ENCODE results near the gene TRAPPC4.
"Not testable (repeated sequence)": the region's sequence is repeated elsewhere in the genome, so short reads cannot be mapped to it uniquely, and the experiment has no call there.

The TRAPPC4 gene

DNA sequence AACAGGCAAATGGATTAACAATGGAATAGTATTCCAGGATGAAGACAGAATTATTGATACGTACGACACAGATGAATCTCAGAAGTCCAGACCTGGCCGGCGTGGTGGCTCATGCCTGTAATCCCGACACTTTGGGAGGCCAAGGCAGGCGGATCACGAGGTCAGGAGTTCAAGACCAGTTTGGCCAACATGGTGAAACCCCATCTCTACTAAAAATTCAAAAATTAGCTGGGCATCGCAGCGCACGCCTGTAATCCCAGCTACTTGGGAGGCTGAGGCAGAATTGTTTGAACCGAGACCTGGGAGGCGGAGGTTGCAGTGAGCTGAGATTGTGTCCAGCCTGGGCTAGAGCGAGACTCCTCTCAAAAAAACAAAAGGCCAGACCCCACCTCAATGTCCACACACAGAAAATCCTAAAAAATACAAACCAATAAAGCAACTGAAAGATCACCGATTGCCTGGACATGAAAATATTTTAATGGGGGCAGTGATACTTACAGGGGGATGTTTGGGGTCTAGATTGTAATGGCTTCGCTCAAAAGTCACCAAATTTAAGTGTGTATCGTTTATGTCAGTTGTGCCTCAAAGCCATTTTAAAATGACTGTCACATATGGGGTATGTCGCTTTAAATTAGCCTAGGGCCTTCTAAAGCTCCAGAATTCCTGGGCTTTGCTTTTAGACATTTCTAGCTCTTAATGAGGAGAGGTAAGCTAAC, 4.2 kb upstream of the TRAPPC4 start:
- no peak for DNase-seq

DNA sequence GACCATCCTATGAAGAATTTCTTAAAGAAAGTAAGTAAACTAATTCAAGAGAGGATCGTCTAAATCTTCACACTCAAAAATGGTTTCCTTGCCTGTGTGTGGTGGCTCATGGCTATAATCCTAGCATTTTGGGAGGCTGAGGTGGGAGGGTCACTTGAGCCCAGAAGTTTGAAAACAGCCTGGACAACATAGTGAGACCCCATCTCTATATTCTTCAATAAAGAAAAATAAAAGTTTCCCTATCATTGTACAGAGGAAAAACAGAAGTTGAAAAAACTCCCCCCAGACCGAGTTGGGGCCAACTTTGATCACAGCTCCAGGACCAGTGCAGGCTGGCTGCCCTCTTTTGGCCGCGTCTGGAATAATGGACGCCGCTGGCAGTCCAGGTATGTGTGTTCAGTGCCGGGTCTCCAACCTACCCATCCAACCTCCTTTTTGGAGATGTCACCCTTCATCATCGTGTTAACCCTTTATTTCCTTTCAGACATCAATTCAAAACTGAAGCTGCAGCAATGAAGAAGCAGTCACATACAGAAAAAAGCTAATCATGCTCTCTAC, 3.4 kb upstream of the TRAPPC4 start:
- no peak for DNase-seq

DNA sequence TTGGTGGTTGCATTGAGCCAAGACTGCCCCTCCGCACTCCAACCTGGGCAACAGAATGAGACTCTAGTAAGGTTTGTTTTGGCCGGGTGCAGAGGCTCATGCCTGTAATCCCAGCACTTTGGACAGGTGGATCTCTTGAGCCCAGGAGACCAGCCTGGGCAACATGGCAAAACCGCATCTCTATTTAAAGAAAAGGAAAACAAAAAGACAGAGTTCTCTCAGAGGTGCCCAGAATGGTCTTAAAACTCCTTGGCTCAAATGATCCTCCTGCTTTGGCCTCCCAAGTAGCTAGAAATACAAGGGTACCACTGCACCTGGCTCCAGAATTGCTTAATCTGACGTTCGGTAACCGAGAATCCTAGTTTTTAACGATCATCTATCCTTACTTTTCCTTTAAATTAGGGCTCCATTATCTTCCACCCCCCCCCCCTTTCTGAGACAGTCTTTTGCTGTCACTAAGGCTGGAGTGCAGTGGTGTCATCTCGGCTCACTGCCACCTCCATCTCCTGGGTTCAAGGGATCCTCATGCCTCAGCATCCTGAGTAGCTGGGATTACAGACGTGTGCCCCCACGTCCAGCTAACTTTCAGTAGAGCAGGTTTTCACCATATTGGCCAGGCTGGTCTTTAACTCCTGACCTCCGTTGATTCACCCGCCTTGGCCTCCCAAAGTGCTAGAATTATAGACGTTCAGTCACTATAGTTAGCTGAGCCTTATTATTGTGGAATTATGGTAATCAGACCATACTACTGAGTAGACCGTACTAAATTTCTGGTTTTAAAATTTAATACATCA, 2.2 kb upstream of the TRAPPC4 start:
- DNase-seq = no peak

DNA sequence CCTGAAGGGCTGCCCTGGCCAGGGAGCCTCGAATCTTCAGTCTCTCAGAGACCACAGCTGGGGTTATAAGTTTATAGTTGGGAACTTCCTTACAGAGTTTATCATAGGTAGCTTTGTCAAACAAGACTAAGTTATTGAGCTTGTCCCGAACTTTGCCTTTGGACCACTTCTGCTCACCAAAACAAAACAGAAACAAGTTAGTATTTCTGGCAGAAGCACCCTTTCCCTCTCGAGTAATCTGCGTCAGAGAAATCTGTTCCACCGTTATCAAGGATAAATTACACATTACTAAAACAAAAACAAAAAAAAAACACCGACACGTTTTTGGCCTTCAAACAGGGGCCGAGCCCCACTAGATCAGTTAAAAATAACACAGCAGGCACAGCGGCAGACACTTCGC, 1.2 kb upstream of the TRAPPC4 start:
- not testable (repeated sequence) for DNase-seq

DNA sequence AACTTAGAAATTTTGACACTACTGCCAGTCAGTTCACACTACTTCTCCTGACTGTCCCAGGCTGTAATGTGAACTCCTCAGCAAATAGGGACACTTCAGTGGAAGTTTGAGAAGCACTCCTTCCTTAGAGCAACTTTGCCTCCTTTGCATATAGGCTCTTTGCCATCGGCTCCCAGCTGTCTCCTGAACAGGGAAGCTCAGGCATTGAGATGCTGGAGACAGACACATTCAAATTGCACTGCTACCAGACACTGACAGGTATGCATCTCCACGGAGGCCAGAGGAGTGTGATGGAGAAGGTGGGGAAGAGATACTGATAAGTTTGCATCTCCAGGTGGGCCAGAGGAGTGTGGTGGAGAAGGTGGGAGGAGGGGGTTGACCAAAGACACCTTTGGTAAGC, 1.4 kb downstream of the TRAPPC4 start:
- no peak for DNase-seq

DNA sequence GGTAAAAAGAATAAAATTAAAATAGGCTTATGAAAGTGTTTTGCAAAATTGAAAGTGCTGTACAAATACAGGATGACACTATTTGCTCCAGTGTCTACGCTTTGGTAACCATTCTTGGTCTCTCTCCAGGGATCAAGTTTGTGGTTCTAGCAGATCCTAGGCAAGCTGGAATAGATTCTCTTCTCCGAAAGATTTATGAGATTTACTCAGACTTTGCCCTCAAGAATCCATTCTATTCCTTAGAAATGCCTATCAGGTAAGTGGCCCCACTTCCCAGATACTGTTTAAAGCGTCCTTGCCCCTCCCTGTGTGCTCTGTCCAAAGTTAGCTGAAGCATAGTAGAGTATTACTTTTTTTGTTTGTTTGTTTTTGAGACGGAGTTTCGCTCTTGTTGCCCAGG, 3.1 kb downstream of the TRAPPC4 start:
- DNase-seq = no peak

DNA sequence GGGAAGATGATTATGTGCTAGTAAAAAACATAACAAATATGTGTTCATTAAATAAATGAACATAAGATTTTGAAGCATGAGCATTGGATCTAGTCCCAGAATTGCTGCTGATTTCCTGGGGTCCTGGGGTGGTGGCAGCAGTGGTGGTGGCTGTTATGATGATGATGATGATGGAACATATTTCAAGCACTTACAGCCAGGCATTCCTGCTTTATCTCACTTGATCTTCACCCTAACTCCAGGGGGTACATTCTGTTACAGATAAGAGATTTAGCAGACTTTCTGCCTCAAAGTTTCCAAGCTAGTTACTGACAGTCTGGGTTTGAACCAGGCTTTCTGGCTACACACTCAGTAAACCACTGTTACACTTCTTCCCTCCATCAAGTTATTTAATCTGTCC, 5.2 kb downstream of the TRAPPC4 start:
- peak; percentile 23 for DNase-seq

DNA sequence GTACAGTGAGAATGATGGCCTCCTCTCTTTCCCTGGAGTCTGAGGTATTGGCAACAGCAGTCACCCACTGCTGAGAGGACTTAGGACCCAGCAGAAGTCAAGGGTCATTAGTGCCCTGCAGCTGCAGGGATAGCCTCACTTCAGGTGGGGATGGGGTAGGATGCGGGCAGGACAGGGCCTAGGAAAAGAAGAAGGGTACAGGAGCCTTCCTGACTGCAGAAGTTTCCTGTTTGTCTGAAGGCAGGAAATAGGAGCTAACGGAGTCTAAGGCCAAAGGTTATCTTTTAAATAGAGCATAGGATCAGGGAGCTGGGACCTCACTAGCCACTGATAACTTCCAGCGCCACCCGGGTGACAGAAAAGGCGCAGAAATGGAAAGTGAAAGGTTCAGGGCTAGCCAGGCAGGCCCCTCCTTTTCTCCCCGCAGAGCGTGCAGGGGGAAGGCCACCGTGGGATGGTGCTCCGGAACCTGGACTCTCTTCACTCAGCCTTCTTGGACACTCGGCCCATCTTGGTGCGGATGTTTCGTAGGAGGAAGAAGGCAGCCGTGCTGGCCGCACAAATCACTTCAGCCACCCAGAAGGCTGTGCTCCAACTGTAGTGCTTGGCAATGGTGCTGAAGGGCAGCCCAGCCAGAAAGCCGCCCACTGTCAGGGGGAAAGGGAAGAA, 6.0 kb downstream of the TRAPPC4 start:
- no peak for DNase-seq

DNA sequence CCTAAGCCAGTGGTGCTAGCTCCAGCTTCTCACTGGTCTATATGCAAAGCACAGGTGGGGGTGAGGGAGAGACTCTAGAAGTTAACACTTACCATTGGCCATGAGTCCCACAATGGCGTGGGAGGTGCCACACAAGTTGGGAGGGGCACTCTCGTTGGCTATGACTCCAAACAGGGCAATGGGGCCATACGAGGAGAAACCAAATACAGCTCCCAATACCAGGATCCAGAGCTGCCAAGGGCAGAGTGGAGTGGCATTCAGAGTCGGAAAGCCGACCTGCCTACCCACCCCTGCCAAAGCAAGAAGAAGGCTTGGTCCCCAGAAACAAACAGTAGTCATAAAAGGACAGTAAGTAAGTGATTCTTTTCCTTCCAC, 6.5 kb downstream of the TRAPPC4 start:
- DNase-seq = no peak

DNA sequence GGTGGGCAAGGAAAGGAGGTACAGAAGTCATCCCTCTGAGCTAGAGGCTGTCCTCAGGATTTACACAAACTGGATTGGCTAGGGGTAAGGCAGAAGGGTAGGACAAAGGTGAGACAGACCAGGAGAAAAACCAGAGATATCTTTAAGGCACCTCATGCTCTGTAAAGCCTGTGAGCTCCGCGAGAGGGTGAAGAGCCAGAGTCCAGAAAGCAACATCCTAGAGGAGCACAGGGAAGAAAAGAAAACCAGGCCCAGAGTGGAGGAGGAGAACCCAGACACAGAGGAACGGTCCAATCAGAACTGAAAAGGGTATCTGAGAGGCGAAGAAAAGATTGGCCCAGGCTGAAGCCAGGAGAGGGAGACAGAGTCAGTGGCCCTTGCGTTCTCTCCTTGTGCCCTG, 7.0 kb downstream of the TRAPPC4 start:
- no peak for DNase-seq

DNA sequence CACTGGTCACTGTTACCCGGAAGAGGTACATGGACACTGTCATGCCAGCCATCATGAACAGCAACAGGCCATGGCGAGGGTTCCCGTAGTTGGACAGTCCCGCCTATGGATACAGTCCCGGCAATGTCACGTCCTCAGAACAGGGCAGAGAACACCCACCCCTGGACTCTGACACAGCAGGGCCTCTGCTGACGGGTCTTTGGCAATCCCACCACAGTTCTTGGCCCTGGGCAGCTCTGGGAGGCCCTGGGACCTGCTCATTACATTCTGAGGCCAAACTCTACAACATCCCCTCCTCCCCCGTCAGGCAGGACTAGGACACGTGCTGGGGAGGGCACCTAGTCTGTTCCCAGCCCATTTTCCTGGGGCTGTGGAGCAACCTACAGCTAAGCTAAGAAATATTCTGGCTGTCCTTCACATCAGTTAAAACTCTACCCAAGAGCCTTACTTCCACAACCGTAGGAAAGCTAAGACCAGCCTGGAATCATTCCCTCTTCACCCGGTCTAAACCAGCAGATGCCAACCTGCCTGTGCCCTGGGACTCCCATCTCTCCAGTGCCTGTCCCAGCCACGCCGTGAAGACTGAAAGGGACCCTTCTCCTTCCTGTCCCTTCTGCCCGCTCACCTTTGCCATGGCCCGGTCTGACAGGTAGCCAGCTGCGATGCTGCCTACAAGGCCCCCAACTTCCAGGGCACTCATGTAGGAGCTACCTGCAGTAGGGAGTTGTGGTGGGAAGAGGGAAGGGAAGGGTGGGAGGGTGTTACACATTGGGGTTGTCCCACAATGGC, 7.6 kb downstream of the TRAPPC4 start:
- DNase-seq = no peak

DNA sequence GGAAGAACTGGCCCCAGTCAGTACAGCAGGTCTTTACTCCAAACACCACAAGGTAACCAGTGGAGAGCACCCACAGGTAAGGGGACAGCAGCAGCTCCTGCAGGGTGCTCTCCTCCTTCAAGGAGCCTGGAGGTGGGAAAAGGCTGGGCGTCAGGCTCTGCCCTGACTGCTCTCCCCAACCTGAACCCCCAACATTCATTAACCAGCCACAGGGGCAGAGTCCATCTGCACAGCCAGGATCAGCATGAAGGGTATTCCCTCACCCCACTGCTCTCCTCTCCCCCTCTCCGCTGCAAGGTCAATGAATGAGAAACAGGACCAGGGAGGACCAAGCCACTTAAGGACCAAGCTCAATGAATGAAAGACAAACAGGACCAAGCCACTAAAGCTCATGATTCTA, 8.4 kb downstream of the TRAPPC4 start:
- no peak for DNase-seq

DNA sequence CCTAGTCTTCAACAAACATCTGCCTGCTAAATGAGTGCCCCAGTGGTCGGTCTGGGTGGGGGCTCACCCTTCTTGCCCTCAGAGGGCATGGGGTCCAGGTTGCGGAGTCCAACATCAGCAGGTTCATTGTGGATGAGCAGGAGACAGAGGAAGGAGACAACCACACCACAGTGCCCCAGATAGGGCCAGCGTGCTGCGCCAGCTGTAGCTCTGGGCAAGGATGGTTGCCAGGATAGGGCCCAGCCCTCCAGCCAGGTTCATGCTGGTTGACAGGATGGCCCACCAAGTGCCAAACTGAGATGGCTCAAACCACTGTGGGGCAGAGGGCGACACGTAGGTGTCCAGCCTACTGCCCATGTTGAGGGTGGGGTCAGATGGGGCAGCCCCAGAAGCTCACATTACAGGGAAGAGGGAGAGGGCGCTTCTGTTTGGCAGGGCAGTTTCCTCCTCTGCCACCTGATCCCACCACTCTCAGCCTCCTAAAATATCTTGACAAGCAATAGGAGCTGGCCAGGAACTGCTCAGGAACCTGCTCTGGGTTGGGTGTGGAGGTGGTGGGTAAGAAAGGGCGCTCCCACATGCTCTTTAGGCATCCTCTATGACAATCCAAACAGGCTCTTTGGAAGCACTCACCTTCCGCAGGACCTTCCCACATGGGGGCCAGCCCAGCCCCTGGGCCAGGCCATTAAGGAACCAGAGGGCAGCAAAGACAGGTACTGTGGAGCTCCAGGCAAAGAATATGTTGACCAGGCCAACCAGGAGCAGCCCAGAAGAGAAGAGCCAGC, 9.2 kb downstream of the TRAPPC4 start:
- no peak for DNase-seq

DNA sequence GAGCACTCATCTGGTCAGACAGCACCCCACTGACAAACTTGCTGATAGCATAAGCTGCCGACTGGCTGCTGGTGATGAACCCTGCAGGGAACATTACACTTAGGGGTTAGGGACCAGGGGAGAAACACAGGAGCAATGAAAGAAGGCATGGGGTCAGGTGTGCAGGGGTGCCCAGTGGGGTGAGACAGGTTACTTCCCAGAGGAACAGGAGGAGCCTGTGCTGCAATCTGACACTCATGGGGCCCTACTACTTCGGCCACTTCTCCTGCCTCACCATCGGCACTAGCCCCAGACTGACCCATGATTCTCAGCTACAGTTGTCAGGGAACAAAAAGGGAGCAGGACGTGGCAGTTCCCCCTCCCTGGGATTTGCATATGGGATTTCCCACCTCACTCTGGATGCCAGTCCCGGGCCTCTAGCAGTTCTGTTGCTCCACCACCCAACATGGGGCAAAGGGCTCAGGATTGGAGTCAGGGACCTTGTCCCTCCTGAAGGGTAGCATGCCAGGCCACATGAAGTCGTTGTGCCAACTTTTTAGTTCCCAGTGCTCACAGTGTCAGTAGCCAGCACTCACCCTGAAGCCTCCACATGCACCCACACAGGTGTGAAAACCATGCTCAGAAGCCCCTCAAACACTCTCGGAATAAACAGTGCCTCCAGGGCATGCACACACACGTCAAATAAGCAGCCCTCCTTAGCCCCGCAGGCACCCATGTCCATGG, 9.9 kb downstream of the TRAPPC4 start:
- no peak for DNase-seq

DNA sequence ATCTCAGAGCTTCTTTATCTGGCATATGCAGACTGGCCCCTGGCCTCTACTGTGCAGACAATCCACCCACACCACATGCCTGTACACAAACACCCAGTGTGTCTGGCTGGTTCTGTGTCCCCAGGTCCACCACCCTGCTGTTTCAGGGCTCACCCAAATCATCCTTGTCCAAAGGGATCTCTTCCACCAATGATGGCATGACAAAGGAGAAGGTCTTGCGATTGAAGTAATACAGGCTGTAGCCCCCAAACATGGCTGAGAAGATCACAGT, 10.4 kb downstream of the TRAPPC4 start:
- DNase-seq = no peak

DNA sequence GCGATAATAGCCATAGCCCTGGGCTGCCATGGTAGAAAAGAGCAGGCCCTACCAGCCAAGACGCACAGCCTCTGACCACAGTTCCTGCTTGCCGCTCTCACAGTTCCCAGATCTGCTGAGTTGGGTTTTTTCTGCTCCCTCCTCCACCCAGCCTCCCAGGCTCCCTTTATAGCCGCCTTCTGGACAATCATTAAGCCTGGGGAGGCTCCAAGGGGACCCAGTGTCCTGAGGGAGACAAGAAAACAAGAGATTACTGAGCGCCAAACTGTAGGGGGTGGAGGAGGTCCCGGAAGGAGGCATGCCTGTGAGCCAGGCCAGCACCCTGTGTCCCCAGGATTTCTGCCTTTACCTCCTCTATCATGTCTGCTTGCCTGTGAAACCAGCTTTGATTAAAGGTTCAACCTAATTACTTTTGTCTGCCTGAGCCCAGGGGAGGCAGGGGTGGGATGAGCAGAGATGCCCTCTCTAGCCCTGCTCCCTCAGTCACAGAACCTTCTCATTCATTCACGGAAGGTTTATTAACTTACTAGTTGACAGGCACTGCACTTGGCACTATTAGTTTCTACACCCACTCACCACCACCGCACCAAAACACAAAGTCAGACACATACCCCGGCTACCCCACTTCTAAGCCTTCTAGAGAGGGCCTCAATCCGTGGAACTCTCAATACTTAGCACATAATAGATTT, 10.9 kb downstream of the TRAPPC4 start:
- no peak for DNase-seq

DNA sequence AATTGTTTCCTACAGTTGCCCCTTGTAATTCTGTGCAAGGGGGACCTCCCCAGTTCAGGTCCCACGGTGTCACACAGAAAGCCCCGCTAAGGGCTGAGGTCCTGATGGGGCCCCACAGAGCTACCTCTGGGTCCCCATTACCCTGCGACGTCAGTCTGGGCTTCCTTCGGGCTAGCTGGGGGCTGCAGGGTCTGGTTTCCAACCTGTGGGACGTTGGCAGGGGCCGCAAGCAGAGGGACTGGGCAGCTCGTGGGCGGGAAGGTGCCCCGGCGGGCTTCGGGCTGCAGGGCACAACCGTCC, 11.4 kb downstream of the TRAPPC4 start:
- no peak for DNase-seq

DNA sequence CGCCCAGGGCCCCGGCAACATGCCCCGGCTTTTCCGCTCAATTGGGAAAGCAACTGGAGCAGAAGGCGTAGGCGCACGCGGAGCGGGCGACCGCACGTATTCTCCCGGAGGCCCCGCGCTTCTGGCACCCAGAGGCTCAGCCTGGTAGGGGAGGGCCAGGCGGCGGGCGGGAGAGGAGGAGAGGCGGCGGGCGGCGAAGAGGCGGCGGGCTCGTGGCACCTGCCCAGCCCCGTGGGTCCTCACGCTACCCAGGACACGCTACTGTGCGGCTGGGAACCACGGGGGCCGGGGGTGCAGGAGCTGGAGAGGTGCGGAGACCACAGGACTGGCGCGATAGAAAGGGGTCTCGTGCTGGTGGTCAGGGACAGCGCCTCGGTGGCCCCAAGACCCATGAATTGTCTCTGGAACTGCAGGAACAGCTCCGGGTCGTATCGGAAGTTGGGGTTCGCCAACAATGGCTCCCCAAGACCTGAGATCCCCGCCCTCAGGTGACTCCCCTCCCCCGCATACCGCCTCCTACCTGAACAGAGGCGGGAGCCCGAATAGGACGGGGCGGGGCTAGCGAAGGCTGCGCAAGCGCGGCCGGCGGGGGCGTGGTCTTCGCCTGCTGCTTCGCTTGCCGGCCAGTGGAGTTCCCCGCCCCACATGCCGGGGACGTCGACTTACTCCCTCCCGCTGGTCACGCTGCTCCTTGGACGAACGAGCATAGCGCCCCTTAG, 11.9 kb downstream of the TRAPPC4 start, which contains the start of gene SLC37A4:
SLC37A4 (minus strand) TSS at position 549 of the 719 bp plus-strand sequence.
- peak; percentile 97 for DNase-seq

DNA sequence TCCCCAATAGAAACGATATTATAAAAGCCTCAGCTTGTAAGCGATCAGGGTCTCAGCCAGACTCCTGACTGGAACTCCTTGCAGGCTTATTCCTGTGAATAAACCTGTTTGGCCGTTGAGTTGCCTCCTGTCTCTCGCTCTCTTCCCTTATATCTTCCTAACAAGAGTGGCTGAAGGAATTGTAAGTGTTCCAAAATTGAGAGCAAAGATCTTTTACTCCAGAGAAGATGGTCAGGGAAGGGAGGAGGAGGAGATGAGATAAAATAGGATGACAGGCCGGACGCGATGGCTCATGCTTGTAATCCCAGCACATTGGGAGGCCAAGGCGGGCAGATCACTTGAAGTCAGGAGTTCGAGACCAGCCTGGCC, 13.3 kb downstream of the TRAPPC4 start:
- no peak for DNase-seq

DNA sequence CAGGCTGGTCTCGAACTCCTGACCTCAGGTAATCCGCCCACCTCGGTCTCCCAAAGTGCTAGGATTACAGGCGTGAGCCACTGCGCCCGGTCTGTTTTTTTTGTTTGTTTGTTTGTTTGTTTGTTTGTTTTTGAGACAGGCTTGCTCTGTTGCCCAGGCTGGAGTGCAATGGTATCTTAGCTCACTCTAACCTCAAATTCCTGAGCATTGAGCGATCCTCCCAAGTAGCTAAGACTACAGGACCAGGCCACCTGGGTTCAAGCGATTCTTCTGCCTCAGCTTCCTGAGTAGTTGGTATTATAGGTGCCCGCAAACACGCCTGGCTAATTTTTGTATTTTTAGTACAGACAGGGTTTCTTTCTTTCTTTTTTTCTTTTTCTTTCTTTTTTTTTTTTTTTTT, 14.9 kb downstream of the TRAPPC4 start:
- DNase-seq = not testable (repeated sequence)

All from fibroblast of skin of back (primary cell).